NCI-H146 (cell line): Measurements from ENCODE around the gene CHM.

Experiments
- DNase-seq: peaks from one replicate; lab custom pipeline; 2025; lab: John Stamatoyannopoulos, UW

The CHM gene

GRCh38 chrX:85906399-85906798, 141.0 kb downstream of the CHM start:
- no peak for DNase-seq

- DNase-seq, result no peak
Observed at GRCh38 chrX:85905851-85906250, 141.5 kb downstream of the CHM start.

GRCh38 chrX:85903692-85904471, 143.5 kb downstream of the CHM start:
- peak; percentile 17 for DNase-seq

- DNase-seq, result no peak
Observed at GRCh38 chrX:85897362-85898126, 149.8 kb downstream of the CHM start.

GRCh38 chrX:85882601-85883000, 164.8 kb downstream of the CHM start:
- no peak for DNase-seq

- no peak for DNase-seq
Observed at GRCh38 chrX:85870585-85870984, 176.8 kb downstream of the CHM start.

- no peak for DNase-seq
Observed at GRCh38 chrX:85865324-85865723, 182.0 kb downstream of the CHM start.

GRCh38 chrX:85859426-85859825, 187.9 kb downstream of the CHM start:
- peak; percentile 8 for DNase-seq

- DNase-seq, result no peak
Observed at GRCh38 chrX:85851418-85851817, 195.9 kb downstream of the CHM start.

GRCh38 chrX:85836868-85837267, 210.5 kb downstream of the CHM start:
- DNase-seq, result no peak

- DNase-seq, result peak; percentile 94
Observed at GRCh38 chrX:85828771-85829170, 218.6 kb downstream of the CHM start.

- no peak for DNase-seq
Observed at GRCh38 chrX:85815203-85815751, 232.1 kb downstream of the CHM start.
